AG10803 (cell line): ENCODE measurements around the gene CHRNB1.
A peak's percentile ranks its signal among the peaks of the same experiment; 100 is the strongest.

Experiments
- DNase-seq: peaks from one replicate; pipeline ENCODE4 v3.0.0; 2010; ENCODE audit warnings: low read depth
- H3K4me3 ChIP-seq: 2 replicates; pipeline ENCODE4 v1.5.1; 2011; ENCODE audit warnings: mild to moderate bottlenecking, low read length, control low read depth
- CTCF ChIP-seq: conservative IDR thresholded peaks from 2 replicates; pipeline ENCODE4 v1.5.1; 2011; ENCODE audit warnings: mild to moderate bottlenecking, low read length, control low read depth, inconsistent platforms

CHRNB1 gene

GRCh38 chr17:7483255-7484066 lies 38.6 kb downstream of the CHRNB1 start:
- H3K4me3 ChIP-seq: peak overlapping the region; percentile 90
- TF ChIP-seq CTCF: no peak
- DNase-seq: peak; percentile 93

GRCh38 chr17:7484067-7484918 lies 39.4 kb downstream of the CHRNB1 start, which contains the start of gene POLR2A:
TSS of gene POLR2A (plus strand) at chr17:7484366.
- peak within 1 kb of the TSS; percentile 90 for H3K4me3 ChIP-seq
- no peak for TF ChIP-seq CTCF
- DNase-seq: peak; percentile 98

GRCh38 chr17:7484919-7485377 lies 40.1 kb downstream of the CHRNB1 start:
- no peak for DNase-seq
- peak overlapping the region; percentile 89 for H3K4me3 ChIP-seq
- no peak; the same call in 1 of the 2 replicates for TF ChIP-seq CTCF

GRCh38 chr17:7486181-7486580 lies 41.3 kb downstream of the CHRNB1 start:
- H3K4me3 ChIP-seq: peak overlapping the region; percentile 89
- DNase-seq: peak; percentile 72
- TF ChIP-seq CTCF: no peak

- no peak for DNase-seq
- TF ChIP-seq CTCF: no peak
Observed at GRCh38 chr17:7490144-7490543, 45.3 kb downstream of the CHRNB1 start.

GRCh38 chr17:7491583-7491982 lies 46.7 kb downstream of the CHRNB1 start:
- no peak for DNase-seq
- no peak for TF ChIP-seq CTCF
- no peak overlapping the region for H3K4me3 ChIP-seq

More at GRCh38 chr17:7490144-7490543, 45.3 kb downstream of the CHRNB1 start:
- no peak overlapping the region for H3K4me3 ChIP-seq
